SU-DHL-6 (cell line): ENCODE data around the gene GOLGA8F.
"Not testable (repeated sequence)": the region's sequence is repeated elsewhere in the genome, so short reads cannot be mapped to it uniquely, and the experiment has no call there.

Experiments
- H2AFZ ChIP-seq: fragments of 200-600 bp; sonication (generic); 2 replicates; pipeline ENCODE4 v1.6.1; 2014; ENCODE audit warnings: low read depth, mild to moderate bottlenecking, moderate library complexity, mixed read lengths, antibody characterized with exemption, low read length; ENCODE audit not compliant: severe bottlenecking
- H3F3A ChIP-seq: fragments of 200-600 bp; shearing (Covaris generic); 2 replicates; pipeline ENCODE4 v1.6.0; 2016; ENCODE audit warnings: antibody characterized with exemption, mild to moderate bottlenecking; ENCODE audit not compliant: insufficient read depth
- H3K27ac ChIP-seq: fragments of 200-600 bp; sonication (generic); 2 replicates; pipeline ENCODE4 v1.5.1; 2016; ENCODE audit warnings: low read depth, mild to moderate bottlenecking, low read length, moderate library complexity, mixed read lengths
- H3K27me3 ChIP-seq: fragments of 200-600 bp; sonication (generic), shearing (Covaris generic); 2 replicates; pipeline ENCODE4 v1.6.0; 2014; ENCODE audit warnings: mild to moderate bottlenecking, low read length
- H3K36me3 ChIP-seq: fragments of 200-600 bp; sonication (generic); 2 replicates; pipeline ENCODE4 v1.6.1; 2014; ENCODE audit warnings: mild to moderate bottlenecking, low read length, mixed read lengths
- H3K4me2 ChIP-seq: fragments of 300-600, 200-600 bp; shearing (Covaris generic), sonication (generic); 2 replicates; pipeline ENCODE4 v1.6.0; 2014; ENCODE audit warnings: low read length, low read depth, mild to moderate bottlenecking; ENCODE audit not compliant: poor library complexity, severe bottlenecking
- H3K4me3 ChIP-seq: fragments of 200-600 bp; sonication (generic); 2 replicates; pipeline ENCODE4 v1.5.1; 2014; ENCODE audit warnings: antibody characterized with exemption, low read length, mild to moderate bottlenecking, mixed read lengths; ENCODE audit not compliant: insufficient read depth, poor library complexity, severe bottlenecking
- H3K79me2 ChIP-seq: fragments of 200-600 bp; sonication (generic); 2 replicates; pipeline ENCODE4 v1.6.1; 2014; ENCODE audit warnings: mild to moderate bottlenecking, low read length, moderate library complexity; ENCODE audit not compliant: insufficient read depth
- H3K9ac ChIP-seq: fragments of 200-600 bp; sonication (generic); 2 replicates; pipeline ENCODE4 v1.7.0; 2014; ENCODE audit warnings: mild to moderate bottlenecking, low read length
- H3K9me2 ChIP-seq: fragments of 200-600 bp; sonication (generic); replicated peaks from 2 replicates; pipeline ENCODE4 v1.6.1; 2014; ENCODE audit warnings: low read length; ENCODE audit not compliant: insufficient read depth
- H3K9me3 ChIP-seq: fragments of 200-600 bp; sonication (generic); 2 replicates; pipeline ENCODE4 v1.6.1; 2014; ENCODE audit warnings: low read length, mixed read lengths; ENCODE audit not compliant: insufficient read depth
- H4K20me1 ChIP-seq: fragments of 200-600 bp; sonication (generic); 2 replicates; pipeline ENCODE4 v1.6.1; 2014; ENCODE audit warnings: low read depth, mild to moderate bottlenecking, antibody characterized with exemption, low read length, moderate library complexity, mixed read lengths

The GOLGA8F gene

GRCh38 chr15:28378364-28378763 lies at the start of gene GOLGA8F:
GOLGA8F (plus strand) TSS chr15:28378664; CDS start chr15:28378762, 98 bp downstream.
- not testable (repeated sequence) for H3K27ac ChIP-seq

GRCh38 chr15:28357984-28358383 lies 20.5 kb upstream of the GOLGA8F start, which contains the start of gene GOLGA6L24:
GOLGA6L24 (minus strand) TSS chr15:28358084; CDS start chr15:28358023, 61 bp downstream.
- H3K27ac ChIP-seq = not testable (repeated sequence)

More at GRCh38 chr15:28378364-28378763, at the start of gene GOLGA8F:
- H3K9me3 ChIP-seq, H3K79me2 ChIP-seq, H3K4me3 ChIP-seq, H3K9ac ChIP-seq, H2AFZ ChIP-seq, H4K20me1 ChIP-seq, H3K9me2 ChIP-seq, H3F3A ChIP-seq, H3K27me3 ChIP-seq, H3K4me2 ChIP-seq, H3K36me3 ChIP-seq: not testable (repeated sequence)

GRCh38 chr15:28365502-28365901 lies 13.0 kb upstream of the GOLGA8F start:
- H3K27me3 ChIP-seq, H3F3A ChIP-seq, H3K79me2 ChIP-seq, H3K9me2 ChIP-seq, H3K9ac ChIP-seq, H3K36me3 ChIP-seq, H3K4me3 ChIP-seq, H3K9me3 ChIP-seq, H4K20me1 ChIP-seq, H3K4me2 ChIP-seq, H3K27ac ChIP-seq, H2AFZ ChIP-seq: not testable (repeated sequence)

More at GRCh38 chr15:28357984-28358383, 20.5 kb upstream of the GOLGA8F start, which contains the start of gene GOLGA6L24:
- H3K9me3 ChIP-seq, H3K9me2 ChIP-seq, H3K36me3 ChIP-seq, H3F3A ChIP-seq, H3K4me3 ChIP-seq, H2AFZ ChIP-seq, H3K4me2 ChIP-seq, H3K27me3 ChIP-seq, H4K20me1 ChIP-seq, H3K9ac ChIP-seq, H3K79me2 ChIP-seq: not testable (repeated sequence)

GRCh38 chr15:28380053-28380452 lies 1.6 kb downstream of the GOLGA8F start:
- not testable (repeated sequence) for H3K27ac ChIP-seq, H3K79me2 ChIP-seq, H3K36me3 ChIP-seq, H4K20me1 ChIP-seq, H3K4me2 ChIP-seq, H3K9me3 ChIP-seq, H3F3A ChIP-seq, H2AFZ ChIP-seq, H3K9ac ChIP-seq, H3K9me2 ChIP-seq, H3K27me3 ChIP-seq, H3K4me3 ChIP-seq

GRCh38 chr15:28396022-28396421 lies 17.6 kb downstream of the GOLGA8F start:
- H3K4me3 ChIP-seq, H3F3A ChIP-seq, H3K4me2 ChIP-seq, H3K9me3 ChIP-seq, H3K27ac ChIP-seq, H3K9me2 ChIP-seq, H3K27me3 ChIP-seq, H2AFZ ChIP-seq, H3K36me3 ChIP-seq, H3K79me2 ChIP-seq, H4K20me1 ChIP-seq, H3K9ac ChIP-seq: not testable (repeated sequence)

GRCh38 chr15:28402774-28403435 lies 24.4 kb downstream of the GOLGA8F start:
- not testable (repeated sequence) for H3K9me3 ChIP-seq, H3K79me2 ChIP-seq, H3F3A ChIP-seq, H3K9ac ChIP-seq, H4K20me1 ChIP-seq, H3K27ac ChIP-seq, H3K9me2 ChIP-seq, H3K4me3 ChIP-seq, H3K27me3 ChIP-seq, H3K4me2 ChIP-seq, H3K36me3 ChIP-seq, H2AFZ ChIP-seq

GRCh38 chr15:28420470-28420869 lies 42.0 kb downstream of the GOLGA8F start:
- not testable (repeated sequence) for H2AFZ ChIP-seq, H3K36me3 ChIP-seq, H3F3A ChIP-seq

GRCh38 chr15:28435594-28435993 lies 57.1 kb downstream of the GOLGA8F start:
- H3K9me2 ChIP-seq, H2AFZ ChIP-seq, H3K4me3 ChIP-seq, H3K36me3 ChIP-seq, H3K27ac ChIP-seq, H3K4me2 ChIP-seq, H3F3A ChIP-seq, H3K79me2 ChIP-seq, H3K9ac ChIP-seq, H3K9me3 ChIP-seq, H3K27me3 ChIP-seq, H4K20me1 ChIP-seq: not testable (repeated sequence)

More at GRCh38 chr15:28420470-28420869, 42.0 kb downstream of the GOLGA8F start:
- not testable (repeated sequence) for H3K27me3 ChIP-seq, H3K4me3 ChIP-seq, H3K9me3 ChIP-seq, H4K20me1 ChIP-seq, H3K79me2 ChIP-seq, H3K9me2 ChIP-seq, H3K4me2 ChIP-seq, H3K9ac ChIP-seq, H3K27ac ChIP-seq
